ENCODE results near the gene MMP24.

MMP24 gene

GRCh38 chr20:35293303-35294292 lies 67.1 kb downstream of the MMP24 start:
- DNase-seq (ENCODE audit: low spot score): no peak

DNA sequence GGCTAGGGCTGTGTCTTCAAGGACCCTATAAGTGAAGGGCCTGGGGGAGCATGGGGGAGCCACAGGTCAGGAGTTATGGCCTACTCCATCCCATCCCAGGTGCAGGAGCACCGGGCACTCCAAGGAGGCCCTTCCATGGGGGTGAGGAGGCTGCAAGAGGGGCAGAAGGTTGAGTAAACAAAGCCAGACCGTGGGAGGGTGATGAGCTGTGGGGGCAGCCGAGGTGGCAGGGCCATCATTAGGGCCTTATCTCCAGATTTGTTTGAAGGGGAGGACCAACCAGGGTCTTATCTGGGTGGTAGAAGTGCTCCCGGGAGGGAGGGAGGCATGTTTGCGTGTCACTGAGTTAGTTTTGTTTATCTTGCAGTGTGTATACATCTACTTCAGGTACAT lies 67.8 kb downstream of the MMP24 start:
- no peak for DNase-seq (ENCODE audit: low spot score)

GRCh38 chr20:35295058-35295457 lies 68.6 kb downstream of the MMP24 start:
- DNase-seq (ENCODE audit: low spot score): no peak

DNA sequence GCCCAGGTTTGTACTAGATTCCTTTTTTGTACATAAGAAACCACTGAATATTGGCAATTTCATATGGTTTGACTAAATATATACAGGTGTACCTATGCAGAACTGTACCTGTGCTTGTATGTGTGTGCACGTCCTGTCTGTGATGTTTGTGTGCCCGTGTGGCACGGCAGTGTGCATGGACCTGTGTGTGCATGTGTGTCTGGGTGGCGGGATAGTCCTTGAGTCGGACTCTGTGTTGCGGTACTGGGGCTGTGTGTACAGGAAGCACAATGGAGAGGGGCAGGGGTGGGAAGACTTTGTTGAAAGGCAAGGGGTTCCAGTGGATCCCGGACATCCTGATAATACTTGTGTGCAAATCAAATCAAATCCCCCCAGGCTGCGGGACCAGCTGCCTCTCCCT lies 69.2 kb downstream of the MMP24 start:
- DNase-seq (ENCODE audit: low spot score): no peak

DNA sequence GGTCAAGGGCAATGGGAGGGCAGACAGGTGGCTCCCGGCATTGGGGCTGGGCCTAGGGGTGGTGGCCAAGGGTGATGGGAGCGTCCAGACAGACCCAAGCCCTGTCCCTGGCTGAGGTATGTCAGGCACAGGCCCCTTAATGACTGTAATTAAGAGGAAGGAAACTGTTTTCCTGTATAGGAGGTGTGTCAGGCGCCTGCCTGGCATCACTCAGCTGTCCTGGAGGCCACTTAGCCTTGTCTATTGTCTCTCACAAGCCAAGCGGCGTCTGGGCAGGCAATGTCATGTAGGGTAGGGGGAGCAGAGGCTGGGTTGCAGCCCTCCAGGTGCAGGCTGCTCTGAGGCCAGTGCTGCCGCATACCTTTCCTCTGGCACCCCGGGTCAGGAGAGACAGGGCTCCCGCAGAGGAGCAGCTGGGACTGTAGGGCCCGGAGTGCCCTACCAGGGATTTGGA lies 69.6 kb downstream of the MMP24 start:
- DNase-seq (ENCODE audit: low spot score): no peak

DNA sequence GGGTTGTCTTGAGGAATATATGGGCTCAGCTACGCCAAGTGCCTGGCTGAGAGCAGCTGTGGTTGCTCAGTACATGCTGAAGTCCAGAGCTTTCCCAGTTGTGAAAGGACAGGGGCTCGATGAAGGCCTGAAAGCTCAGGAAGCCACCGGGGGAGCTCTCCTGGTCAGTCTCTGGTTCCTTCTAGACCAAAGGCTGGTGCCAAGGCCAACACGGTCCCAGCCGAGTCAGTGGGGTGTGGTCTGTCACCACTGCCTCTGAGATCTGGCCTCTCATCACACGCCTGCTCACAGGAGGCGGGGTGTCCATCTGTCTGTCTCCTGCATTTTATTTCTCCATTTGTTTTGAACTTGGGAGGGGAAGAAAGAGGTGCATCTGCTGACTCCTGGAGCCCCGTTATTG lies 70.7 kb downstream of the MMP24 start:
- no peak for DNase-seq (ENCODE audit: low spot score)

DNA sequence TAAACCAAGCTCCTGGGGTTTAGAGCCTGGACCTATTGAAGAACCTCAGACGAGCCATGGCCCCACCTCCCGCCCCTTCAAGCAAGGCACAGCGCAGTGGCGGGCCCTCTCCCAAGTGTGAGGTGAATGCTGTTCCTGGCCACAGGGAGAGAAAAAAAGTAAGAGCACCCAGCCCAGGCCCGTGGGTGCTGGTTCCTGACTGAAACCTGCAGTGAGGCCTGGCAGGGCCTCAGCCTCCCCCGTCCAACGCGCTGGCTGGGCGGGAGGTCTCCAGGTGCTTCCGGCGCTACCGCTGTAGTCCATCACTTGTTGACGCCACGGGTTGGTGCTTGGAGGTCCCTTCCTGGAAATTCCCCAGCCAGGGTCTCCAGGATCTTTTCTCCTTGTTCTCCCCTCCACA lies 71.2 kb downstream of the MMP24 start:
- no peak for DNase-seq (ENCODE audit: low spot score)

GRCh38 chr20:35298264-35298663 lies 71.8 kb downstream of the MMP24 start:
- DNase-seq (ENCODE audit: low spot score): no peak

DNA sequence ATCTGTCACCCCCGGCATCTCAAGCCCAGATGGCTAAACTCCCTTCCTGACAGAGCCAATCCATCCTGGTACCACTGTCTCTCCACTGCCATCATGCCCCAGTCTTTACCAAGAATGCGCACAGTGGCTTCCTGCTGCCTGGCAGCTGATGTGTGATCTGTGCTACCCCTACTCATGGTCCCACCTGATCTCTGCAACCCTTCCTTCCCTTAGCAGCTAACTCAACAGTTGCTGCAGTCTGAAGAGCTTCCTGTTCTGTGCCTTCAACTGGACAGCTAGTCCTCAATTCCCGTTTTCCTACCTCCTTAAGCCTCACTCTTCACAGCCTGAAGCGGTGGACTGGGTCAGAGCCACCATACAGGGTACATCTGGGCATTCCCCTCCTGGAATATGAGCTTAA lies 73.3 kb downstream of the MMP24 start:
- no peak for DNase-seq (ENCODE audit: low spot score)

DNA sequence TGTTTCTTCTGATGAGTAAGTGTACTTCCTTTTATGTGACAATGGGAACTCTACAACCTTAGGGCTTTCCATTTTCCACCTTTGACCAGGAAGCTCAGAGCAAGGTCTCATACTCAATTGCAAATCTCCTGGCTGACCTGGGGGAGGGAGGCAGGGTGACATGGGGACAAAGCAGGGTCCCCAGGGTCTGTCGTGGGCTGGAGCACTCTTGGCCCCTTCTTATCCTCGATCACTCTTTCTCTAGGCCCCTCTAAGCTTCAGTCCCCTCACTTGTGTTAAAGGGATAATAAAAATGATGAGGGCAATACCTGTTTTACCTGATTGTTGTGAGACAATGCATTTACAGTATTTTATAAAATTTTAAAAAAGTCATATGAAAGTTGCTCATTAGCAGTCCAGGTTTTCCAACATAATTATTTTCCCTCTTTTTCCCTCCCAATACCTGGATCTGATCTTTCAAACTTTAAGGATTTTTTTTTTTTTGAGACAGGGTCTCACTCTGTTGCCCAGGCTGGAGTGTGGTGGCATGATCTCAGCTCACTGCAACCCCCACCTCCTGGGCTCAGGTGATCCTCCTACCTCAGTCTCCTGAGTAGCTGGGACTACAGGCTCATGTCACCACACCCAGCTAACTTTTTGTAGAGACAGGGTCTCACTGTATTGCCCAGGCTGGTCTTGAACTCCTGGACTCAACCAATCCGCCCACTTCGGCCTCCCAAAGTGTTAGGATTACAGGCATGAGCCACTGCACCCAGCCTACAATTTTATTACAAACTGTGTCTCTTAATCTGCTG lies 74.2 kb downstream of the MMP24 start:
- no peak for DNase-seq (ENCODE audit: low spot score)

GRCh38 chr20:35301426-35301825 lies 74.9 kb downstream of the MMP24 start:
- no peak for DNase-seq (ENCODE audit: low spot score)

- DNase-seq (ENCODE audit: low spot score): no peak
Observed at GRCh38 chr20:35302421-35303335, 76.2 kb downstream of the MMP24 start.

GRCh38 chr20:35303382-35303734 lies 76.9 kb downstream of the MMP24 start:
- DNase-seq (ENCODE audit: low spot score): no peak

DNA sequence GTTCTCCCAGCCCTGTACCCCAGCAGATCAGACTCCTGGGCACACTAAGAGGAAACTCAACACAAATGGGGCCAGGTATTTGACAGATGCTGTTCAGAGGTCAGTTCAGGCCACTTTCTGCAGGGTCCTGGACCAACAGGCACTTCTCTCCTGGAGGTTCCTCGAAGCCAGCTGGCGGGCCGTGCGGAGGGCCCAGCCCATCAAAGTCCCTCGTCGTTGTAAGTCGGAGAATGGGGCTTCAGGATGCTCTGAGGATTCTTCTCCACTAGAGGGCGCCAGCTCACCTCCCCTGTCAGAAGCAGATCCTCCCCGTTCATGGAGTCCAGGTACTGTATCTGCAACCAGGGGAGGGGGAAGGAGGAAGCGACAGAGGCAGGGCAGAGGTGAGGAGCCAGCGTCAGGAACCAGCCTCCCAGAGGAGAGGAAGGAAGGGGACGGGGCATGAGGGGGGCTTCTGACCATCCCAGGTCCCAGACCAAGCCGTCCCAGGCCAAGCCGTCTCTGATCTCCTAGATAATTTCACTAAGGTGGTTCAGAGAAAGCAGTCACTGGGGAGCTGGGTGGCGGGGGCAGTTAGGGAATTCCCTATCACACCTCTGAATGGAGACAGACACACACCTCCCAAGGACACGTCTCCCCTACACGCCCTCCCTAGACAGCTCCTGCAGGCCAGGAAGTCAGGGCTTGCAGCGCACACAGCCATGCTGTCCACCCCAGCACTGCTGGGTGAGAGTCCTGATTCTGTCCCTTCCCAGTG lies 77.4 kb downstream of the MMP24 start:
- peak; percentile 79 for DNase-seq (ENCODE audit: low spot score)

DNA sequence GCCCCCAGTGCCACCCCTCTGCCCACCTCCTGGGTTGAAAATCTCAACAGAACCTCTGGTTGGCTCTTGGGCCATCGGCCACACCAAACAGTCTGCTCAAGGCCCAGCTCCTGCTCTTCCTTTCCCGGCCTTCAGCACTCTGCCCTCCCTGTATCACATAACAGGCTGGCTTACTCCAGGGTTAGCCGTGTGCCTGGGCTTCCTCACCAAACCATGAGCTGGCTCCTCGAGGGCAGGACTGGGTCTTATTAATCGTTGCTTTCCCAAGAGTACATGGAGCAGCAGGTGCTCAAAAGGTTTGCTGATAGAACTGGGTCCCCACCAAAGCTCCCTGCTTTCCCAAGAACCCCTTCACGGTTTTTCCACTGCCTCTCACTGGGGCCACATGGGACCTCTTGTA lies 78.5 kb downstream of the MMP24 start:
- DNase-seq (ENCODE audit: low spot score): no peak

- DNase-seq (ENCODE audit: low spot score): peak; percentile 96
Observed at GRCh38 chr20:35305682-35306556, 79.4 kb downstream of the MMP24 start.

DNA sequence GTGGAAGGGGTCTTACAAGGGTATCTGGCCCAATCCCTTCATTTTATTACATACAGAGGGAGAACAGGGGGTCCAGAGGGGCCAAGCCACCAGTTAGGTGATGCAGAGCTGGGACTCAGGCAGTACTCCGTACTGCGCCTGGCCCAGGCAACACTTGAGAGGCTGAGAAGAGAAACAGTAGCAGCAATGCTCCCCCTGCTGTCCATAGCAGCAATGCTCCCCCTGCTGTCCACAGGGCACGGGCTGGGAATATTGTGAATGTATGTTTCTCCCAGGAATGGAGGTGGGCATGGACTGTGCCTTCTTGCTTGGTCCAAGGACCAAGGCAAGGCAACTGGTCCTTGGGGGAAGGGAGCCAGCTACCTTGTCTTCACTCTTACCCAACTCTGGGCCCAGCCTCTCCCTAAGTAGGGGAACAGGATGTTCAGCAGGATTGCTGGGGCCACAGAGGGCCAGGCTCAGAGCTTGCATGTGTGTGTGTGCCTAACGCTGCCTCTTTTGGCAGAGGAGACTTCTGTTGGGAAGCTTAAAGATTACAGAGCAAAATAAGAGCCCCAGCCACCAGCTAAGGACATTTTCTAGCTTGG lies 80.5 kb downstream of the MMP24 start:
- peak; percentile 53 for DNase-seq (ENCODE audit: low spot score)

DNA sequence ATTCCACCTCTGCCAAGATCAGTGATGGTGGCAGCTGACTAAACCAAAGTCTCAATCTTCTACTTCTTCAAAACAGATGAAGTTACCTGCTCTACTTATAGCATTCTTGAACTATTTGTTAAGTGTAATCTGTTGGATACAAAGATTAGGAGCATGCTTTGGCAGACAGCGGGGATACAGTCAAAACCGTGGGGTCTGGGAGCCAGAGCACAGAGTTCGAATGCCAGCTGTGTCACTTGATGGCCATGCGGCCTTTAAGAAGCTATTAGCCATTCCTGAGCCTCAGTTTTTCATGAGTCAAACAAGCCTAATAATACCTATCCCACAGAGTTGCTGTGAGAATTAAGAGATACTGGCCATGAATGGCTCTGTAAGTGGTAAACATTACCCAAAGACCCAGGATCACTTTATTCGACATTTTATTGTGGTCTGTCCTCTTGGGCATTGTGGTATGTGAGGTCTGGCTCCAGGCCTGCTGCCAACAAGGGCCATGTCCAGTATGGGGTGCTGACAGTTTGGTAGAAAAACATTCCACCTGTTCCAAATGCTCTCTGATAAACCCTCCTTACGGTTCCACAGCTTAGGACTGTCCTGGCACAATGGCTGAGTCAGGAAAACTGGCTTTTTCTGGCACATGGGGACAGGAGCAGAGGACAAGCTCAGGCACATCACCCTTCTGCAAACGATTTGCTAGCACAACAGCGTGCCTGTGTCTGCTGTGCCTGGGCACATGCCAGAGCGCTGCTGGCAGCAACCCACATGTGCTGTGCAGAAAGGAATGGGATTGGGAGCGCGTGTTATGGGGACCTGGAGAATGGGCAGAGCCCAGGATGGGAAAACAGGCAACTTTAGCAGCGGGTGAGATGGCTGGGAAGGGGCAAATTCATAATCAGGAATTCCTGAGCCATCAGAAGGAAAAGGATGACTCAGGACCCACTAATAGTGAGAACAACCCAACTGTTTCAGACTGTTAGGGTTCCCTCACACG lies 81.5 kb downstream of the MMP24 start:
- peak; percentile 59 for DNase-seq (ENCODE audit: low spot score)

DNA sequence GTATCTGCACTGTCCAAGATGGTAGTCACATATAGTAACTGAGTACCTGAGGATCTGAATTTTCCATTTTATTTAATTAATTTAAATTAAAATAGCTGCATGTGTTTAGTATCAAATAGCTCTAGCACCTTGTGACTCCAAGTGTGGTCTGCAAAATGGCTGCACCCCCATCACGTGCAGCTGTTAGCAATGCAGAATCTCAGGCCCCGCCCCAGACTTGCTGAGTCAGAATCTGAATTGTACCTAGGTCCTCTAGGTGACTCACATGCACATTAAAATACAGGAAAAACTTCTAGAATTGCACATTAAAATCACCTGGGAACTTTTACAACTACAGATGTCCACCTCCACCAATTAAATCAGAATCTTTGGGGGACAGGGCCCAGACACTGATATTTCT lies 84.9 kb downstream of the MMP24 start:
- DNase-seq (ENCODE audit: low spot score): no peak
